AG09319 (cell line): ENCODE data around the gene KCNH4.

Source experiments
- DNase-seq: peaks from one replicate; pipeline ENCODE4 v3.0.0-alpha.2; 2010; ENCODE audit warnings: low read depth; ENCODE audit errors: extremely low read depth
- TF ChIP-seq, protein P1 (sequence below): IDR thresholded peaks from 2 replicates; pipeline ENCODE4 v1.5.1; 2011; ENCODE audit warnings: low read depth, mild to moderate bottlenecking, inconsistent platforms, low read length, moderate library complexity

The KCNH4 gene

GRCh38 chr17:42179911-42180410, 981 bp downstream of the KCNH4 start:
- TF ChIP-seq, protein P1, sequence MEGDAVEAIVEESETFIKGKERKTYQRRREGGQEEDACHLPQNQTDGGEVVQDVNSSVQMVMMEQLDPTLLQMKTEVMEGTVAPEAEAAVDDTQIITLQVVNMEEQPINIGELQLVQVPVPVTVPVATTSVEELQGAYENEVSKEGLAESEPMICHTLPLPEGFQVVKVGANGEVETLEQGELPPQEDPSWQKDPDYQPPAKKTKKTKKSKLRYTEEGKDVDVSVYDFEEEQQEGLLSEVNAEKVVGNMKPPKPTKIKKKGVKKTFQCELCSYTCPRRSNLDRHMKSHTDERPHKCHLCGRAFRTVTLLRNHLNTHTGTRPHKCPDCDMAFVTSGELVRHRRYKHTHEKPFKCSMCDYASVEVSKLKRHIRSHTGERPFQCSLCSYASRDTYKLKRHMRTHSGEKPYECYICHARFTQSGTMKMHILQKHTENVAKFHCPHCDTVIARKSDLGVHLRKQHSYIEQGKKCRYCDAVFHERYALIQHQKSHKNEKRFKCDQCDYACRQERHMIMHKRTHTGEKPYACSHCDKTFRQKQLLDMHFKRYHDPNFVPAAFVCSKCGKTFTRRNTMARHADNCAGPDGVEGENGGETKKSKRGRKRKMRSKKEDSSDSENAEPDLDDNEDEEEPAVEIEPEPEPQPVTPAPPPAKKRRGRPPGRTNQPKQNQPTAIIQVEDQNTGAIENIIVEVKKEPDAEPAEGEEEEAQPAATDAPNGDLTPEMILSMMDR, result no peak
- DNase-seq, result no peak

- TF ChIP-seq, protein P1, result no peak
- no peak for DNase-seq
Observed at GRCh38 chr17:42179335-42179734, 1.6 kb downstream of the KCNH4 start.

DNA sequence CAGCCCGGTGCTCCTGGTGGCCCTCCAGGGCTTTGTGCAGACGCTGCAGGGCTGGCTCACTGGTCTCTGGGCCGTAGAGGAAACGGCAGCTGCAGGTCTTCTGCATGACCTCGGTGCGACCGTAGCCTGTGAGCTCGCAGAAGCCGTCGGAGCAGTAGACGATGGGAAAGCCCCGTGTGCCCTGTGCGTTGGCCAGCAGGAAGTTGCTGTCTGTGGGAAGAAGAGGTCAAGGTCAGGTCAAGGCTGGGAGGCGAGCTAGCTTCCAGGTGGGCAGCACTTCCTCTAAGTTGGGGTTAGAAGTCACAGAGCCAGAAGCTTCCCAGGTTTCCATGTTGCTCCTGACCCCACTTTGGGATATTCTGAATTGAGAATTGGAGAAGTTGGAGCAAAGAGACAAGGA, 2.1 kb downstream of the KCNH4 start:
- no peak for DNase-seq
- TF ChIP-seq, protein P1, result no peak

DNA sequence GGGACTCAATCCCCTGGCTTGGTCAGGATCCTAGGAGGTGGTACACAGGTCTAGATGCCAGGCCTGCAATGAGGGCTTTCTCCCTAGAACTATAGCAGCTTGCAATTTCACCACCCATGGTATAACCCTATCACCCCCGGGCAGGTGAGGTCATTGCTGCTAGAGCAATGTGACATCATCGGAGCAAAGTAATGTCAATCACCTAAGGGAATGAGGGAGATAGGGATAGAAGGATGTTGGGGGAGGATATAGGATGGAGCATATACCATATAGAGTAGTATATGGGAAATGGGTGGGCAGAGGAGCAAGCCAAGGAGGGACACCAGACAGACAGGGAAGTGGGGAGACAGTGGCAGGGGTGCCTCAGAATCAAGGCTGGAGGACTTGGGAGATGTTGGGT, 3.3 kb downstream of the KCNH4 start:
- no peak for DNase-seq
- TF ChIP-seq, protein P1, result no peak

DNA sequence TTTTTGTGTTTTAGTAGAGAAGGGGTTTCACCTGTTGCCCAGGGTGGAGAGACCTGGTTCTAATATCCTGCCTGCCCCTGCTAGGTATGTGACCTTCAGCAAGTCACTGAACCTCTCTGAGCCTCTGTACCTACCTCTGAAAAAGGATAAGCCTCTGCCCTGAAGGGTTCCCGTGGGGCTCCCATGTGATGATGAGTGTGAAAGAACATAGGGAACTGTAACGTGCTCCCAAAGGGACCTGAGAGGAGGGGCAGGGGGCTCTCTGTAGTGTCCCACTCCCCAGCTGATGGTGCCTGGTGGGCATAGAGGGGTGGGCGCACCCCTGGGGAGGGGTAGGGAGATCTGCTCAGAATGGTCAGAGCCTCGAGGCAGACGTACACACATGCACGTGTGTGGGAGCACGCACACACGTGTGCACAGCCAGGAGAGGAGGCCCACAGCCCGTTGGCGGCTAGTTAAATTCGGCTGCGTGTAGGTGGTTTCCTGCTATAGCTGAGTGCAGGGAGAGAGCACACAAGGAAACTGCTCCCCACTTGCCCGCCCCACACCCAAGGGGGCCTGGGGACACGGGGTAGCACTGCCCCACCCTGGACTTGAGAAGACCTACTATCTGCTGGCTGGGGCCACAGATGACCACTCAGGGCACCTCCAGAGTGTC, 6.7 kb downstream of the KCNH4 start:
- TF ChIP-seq, protein P1, result no peak
- no peak for DNase-seq

- TF ChIP-seq, protein P1, result no peak
- no peak for DNase-seq
Observed at GRCh38 chr17:42171831-42172230, 9.1 kb downstream of the KCNH4 start.

- no peak for DNase-seq
- TF ChIP-seq, protein P1, result no peak
Observed at GRCh38 chr17:42169351-42169750, 11.6 kb downstream of the KCNH4 start.
